GM12801 (cell line): ENCODE data around the gene LONP2.

Experiments used
- TF ChIP-seq, protein P1 (sequence below): IDR thresholded peaks from one replicate; pipeline ENCODE4 v1.5.1; 2011; ENCODE audit warnings: control low read depth; ENCODE audit not compliant: insufficient read length; ENCODE audit errors: extremely low read depth

The LONP2 gene, protein sequence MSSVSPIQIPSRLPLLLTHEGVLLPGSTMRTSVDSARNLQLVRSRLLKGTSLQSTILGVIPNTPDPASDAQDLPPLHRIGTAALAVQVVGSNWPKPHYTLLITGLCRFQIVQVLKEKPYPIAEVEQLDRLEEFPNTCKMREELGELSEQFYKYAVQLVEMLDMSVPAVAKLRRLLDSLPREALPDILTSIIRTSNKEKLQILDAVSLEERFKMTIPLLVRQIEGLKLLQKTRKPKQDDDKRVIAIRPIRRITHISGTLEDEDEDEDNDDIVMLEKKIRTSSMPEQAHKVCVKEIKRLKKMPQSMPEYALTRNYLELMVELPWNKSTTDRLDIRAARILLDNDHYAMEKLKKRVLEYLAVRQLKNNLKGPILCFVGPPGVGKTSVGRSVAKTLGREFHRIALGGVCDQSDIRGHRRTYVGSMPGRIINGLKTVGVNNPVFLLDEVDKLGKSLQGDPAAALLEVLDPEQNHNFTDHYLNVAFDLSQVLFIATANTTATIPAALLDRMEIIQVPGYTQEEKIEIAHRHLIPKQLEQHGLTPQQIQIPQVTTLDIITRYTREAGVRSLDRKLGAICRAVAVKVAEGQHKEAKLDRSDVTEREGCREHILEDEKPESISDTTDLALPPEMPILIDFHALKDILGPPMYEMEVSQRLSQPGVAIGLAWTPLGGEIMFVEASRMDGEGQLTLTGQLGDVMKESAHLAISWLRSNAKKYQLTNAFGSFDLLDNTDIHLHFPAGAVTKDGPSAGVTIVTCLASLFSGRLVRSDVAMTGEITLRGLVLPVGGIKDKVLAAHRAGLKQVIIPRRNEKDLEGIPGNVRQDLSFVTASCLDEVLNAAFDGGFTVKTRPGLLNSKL

DNA sequence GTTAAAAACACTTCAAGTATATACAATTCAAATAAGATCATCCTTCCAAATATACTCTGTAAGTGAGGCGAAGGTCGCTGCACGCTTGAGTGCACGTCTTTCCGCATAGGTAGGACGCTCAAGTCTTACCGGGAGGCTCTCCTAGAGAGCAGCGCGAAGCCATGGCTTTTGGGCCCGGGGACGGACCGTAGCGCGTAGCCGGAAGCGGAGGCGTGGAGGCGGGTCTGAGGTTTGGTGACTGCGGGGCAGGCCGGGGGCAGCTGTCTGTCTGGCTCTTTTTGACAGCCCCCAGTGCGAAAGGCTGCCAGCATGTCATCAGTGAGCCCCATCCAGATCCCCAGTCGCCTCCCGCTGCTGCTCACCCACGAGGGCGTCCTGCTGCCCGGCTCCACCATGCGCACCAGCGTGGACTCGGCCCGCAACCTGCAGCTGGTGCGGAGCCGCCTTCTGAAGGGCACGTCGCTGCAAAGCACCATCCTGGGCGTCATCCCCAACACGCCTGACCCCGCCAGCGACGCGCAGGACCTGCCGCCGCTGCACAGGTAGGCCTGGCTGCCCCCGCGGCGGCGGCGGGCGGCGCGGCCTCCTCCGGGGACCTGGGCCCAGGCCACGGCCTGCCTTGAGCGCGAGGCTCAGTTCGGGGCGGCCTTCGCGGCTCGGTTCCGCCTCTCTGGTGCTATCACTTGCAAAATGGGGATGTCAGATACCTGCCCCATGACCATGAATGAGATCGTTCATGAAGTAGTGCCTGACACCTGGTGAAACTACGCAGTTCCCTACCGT is at the start of gene LONP2:
Gene LONP2 (plus strand): TSS at position 221 of the 783 bp plus-strand sequence. CDS start 89 bp downstream, at position 310.
- TF ChIP-seq, protein P1, sequence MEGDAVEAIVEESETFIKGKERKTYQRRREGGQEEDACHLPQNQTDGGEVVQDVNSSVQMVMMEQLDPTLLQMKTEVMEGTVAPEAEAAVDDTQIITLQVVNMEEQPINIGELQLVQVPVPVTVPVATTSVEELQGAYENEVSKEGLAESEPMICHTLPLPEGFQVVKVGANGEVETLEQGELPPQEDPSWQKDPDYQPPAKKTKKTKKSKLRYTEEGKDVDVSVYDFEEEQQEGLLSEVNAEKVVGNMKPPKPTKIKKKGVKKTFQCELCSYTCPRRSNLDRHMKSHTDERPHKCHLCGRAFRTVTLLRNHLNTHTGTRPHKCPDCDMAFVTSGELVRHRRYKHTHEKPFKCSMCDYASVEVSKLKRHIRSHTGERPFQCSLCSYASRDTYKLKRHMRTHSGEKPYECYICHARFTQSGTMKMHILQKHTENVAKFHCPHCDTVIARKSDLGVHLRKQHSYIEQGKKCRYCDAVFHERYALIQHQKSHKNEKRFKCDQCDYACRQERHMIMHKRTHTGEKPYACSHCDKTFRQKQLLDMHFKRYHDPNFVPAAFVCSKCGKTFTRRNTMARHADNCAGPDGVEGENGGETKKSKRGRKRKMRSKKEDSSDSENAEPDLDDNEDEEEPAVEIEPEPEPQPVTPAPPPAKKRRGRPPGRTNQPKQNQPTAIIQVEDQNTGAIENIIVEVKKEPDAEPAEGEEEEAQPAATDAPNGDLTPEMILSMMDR, result no peak

- TF ChIP-seq, protein P1, result no peak
Measured at GRCh38 chr16:48194828-48195556, 49.1 kb upstream of the LONP2 start.

GRCh38 chr16:48197294-48197693 is 46.8 kb upstream of the LONP2 start:
- TF ChIP-seq, protein P1, result no peak

DNA sequence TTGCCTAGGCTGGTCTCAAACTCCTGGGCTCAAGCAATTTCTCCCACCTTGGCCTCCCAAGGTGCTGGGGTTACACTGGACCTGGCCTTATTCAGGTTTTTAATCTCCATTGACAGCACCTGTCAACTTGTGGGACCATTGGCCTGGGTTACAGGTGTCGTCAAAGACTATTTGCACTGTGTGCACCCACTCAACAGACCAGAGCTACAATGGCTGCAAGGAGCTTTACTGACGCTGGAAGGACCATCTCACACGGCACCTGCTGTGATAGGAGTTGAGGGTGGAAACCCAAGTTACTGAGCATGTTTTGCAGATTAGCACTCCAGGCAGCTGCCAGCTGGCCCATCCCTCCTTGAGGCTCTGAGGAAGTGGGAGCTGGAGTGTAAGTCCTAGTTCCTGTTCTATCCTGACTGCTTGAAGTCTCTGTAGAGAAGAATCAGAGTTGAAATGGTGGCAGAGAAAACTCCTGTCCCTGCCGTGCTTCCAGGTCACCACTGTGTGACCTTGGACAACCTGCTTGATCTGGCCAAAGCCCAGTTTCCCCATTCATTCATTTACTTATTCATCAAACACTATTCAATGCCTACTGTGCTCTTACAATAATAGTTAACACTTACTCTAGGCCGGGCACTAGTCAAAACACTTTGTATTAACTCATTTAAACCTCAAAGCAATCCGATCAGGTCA is 42.4 kb upstream of the LONP2 start:
- TF ChIP-seq, protein P1, result no peak

DNA sequence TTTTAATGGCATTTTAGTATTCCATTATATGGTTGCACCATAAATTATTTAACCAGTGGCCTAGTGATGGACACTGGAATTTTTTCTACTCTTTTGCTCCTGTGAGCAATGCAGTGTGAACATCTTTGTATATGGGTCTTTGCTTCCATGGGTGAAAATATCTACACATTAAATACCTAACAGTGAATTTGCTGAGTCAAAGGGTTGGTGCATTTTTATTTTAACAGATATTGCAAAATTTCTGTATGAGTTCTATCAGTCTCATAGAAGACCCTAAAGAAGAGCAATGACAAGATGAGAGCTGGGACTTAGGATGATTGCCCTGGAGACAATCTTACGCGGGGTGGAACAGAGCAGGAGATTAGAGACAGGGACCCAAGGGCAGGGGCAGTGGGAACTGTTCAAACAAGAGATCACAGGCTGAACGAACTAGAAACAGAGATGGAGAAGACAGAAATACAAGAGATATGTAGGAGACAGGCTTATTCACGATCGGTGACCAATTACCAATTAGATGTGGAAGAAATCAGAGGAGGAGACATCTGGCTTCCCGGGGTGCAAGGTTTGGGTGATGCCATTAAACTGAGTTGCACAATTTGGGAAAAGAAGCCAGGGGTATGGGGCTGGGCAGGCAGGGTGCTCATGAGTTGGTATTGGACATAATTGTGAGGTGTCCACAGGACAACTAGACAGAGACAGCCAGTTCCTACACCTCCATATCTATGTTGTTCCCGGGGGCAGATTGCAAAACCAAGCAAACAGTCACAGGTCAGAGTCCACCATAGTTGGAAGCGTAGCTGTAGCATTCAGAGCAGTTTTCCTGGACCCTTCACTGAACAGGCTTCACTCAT is 39.9 kb upstream of the LONP2 start:
- TF ChIP-seq, protein P1, result no peak

- TF ChIP-seq, protein P1, result no peak
Measured at GRCh38 chr16:48204825-48205151, 39.3 kb upstream of the LONP2 start.
